Breast epithelium (tissue), 3 donors: Measurements from ENCODE around the gene PIP5K1B.

Source experiments
- CTCF ChIP-seq, 3 donors: fragments of 450-650 bp; IDR thresholded peaks; one replicate each; pipeline ENCODE4 v1.5.1; 2016 to 2017; ENCODE audit warnings: antibody characterized with exemption in 3 of 3, mild to moderate bottlenecking in 3 of 3, moderate library complexity in 3 of 3
- POLR2AphosphoS5 ChIP-seq, 3 donors: sonication (generic); formaldehyde crosslinking; IDR thresholded peaks; one replicate each; pipeline ENCODE4 v1.6.1; 2017; ENCODE audit warnings: antibody characterized with exemption in 3 of 3

DNA sequence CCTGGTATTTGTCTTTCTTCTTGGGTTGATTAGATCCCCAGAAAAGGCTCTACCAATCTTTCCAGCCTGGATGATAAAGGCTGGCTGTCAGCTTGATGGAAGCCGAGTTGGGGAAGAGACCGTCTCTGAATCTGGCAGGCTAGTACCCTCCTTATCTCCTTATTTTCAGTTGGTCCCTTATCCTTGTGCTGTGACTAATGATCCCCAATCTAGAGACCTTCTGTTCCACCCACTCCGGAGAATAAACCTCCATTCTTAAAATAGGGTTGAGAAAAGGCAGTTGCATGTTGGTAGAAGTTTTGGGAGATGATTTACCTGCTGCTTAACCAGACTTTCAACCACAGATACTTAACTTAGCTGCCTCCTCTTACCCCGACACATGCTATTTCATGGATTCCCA is 256.5 kb downstream of the PIP5K1B start:
- TF ChIP-seq CTCF (IDR thresholded peaks at IDR 0.05) (no peak), POLR2AphosphoS5 (IDR thresholded peaks at IDR 0.05) (no peak)
